Endothelial cell of umbilical vein (primary cell): ENCODE measurements around the gene TMEM204. TPM values are rescaled to one million over a fixed set of nuclear protein-coding genes. Genes with fewer than 3 reads are reported as not detected.

Experiments
- BruUV-seq: library from RNA; stranded (reverse); fragments of 400-500 nt; replicated peaks from 2 replicates; lab custom pipeline; 2021; lab: Mats Ljungman, UMichigan
- CTCF ChIA-PET: fragments of 300-600, 350-600 bp; sonication (Branson Sonifier 250); formaldehyde crosslinking; loops from one replicate; lab custom pipeline; 2021; ENCODE audit warnings: antibody characterized with exemption, inconsistent platforms; lab: Charles Lee
- POLR2A ChIA-PET: fragments of 300-600, 350-600 bp; sonication (Branson Sonifier 250); formaldehyde crosslinking; loops from one replicate; lab custom pipeline; 2021; ENCODE audit warnings: antibody characterized with exemption, inconsistent platforms; lab: Charles Lee
- DNase-seq: peaks from one replicate; pipeline ENCODE4 v3.0.0-alpha.2; 2011; ENCODE audit warnings: low read depth, low spot score
- FAIRE-seq: peaks from 2 replicates; lab custom pipeline; 2011; peaks lifted over from hg19 to GRCh38; lab: Jason Lieb, UNC
- H2AFZ ChIP-seq: 2 replicates; pipeline ENCODE4 v1.6.0; 2012; ENCODE audit warnings: low read depth, low read length, control low read depth, inconsistent platforms
- H3K27ac ChIP-seq: 2 replicates; pipeline ENCODE4 v1.5.1; 2011; ENCODE audit warnings: low read depth, mild to moderate bottlenecking, control low read depth, low read length, moderate library complexity; ENCODE audit not compliant: insufficient read depth
- H3K27me3 ChIP-seq, 2 experiments: 2 replicates each; pipeline versions ENCODE4 v1.6.0 to v1.6.1; 2011; ENCODE audit warnings: low read length in 2 of 2, mixed read lengths in 1 of 2; ENCODE audit not compliant: control insufficient read depth in 2 of 2, insufficient read depth in 2 of 2
- H3K36me3 ChIP-seq, 2 experiments: 2 replicates in 1 of 2; 3 replicates in 1 of 2; pipeline ENCODE4 v1.5.1; 2011; ENCODE audit warnings: low read length in 2 of 2, mild to moderate bottlenecking in 1 of 2, moderate library complexity in 1 of 2; ENCODE audit not compliant: control insufficient read depth in 2 of 2, insufficient read depth in 2 of 2; ENCODE audit errors: extremely low read depth in 1 of 2
- H3K4me1 ChIP-seq: 3 replicates; pipeline ENCODE4 v1.5.1; 2011; ENCODE audit warnings: mild to moderate bottlenecking, low read length; ENCODE audit not compliant: control insufficient read depth, insufficient read depth; ENCODE audit errors: extremely low read depth
- H3K4me2 ChIP-seq: 2 replicates; pipeline ENCODE4 v1.6.1; 2011; ENCODE audit warnings: low read length, control low read depth, mixed read lengths; ENCODE audit not compliant: insufficient read depth
- H3K4me3 ChIP-seq, 3 experiments: fragments of 200-600 bp in 1 of 3; sonication (generic), shearing (Covaris generic) in 1 of 3; replicated peaks in 1 of 3; 2 replicates each; pipeline ENCODE4 v1.5.1; 2011 to 2016; ENCODE audit warnings: control low read depth in 3 of 3, low read length in 3 of 3, mild to moderate bottlenecking in 2 of 3, inconsistent platforms in 1 of 3, low read depth in 1 of 3, moderate library complexity in 1 of 3; ENCODE audit not compliant: insufficient read depth in 1 of 3
- H3K79me2 ChIP-seq: 2 replicates; pipeline ENCODE4 v1.6.0; 2012; ENCODE audit warnings: low read length, inconsistent platforms; ENCODE audit not compliant: control insufficient read depth, insufficient read depth
- H3K9ac ChIP-seq: replicated peaks from 2 replicates; pipeline ENCODE3; 2011; ENCODE audit warnings: low read length, control low read depth; ENCODE audit not compliant: insufficient read depth; ENCODE audit errors: extremely low read depth
- H3K9me1 ChIP-seq: replicated peaks from 3 replicates; pipeline ENCODE4 v1.6.0; 2011; ENCODE audit warnings: mild to moderate bottlenecking, low read length; ENCODE audit not compliant: control insufficient read depth, insufficient read depth; ENCODE audit errors: extremely low read depth
- H3K9me3 ChIP-seq: replicated peaks from 2 replicates; pipeline ENCODE4 v1.5.1; 2012; ENCODE audit warnings: low read length, inconsistent platforms; ENCODE audit not compliant: control insufficient read depth, insufficient read depth
- H4K20me1 ChIP-seq: replicated peaks from 2 replicates; pipeline ENCODE3; 2011; ENCODE audit warnings: mild to moderate bottlenecking, low read length; ENCODE audit not compliant: control insufficient read depth, insufficient read depth; ENCODE audit errors: extremely low read depth
- EZH2 ChIP-seq: IDR thresholded peaks from 2 replicates; pipeline ENCODE4 v1.6.1; 2012; ENCODE audit warnings: borderline replicate concordance, low read depth, mild to moderate bottlenecking, moderate library complexity, low read length, inconsistent platforms; ENCODE audit not compliant: severe bottlenecking
- FOS ChIP-seq: IDR thresholded peaks from 2 replicates; pipeline ENCODE4 v1.6.1; 2011; ENCODE audit warnings: mild to moderate bottlenecking, low read length, moderate library complexity, borderline replicate concordance; ENCODE audit not compliant: insufficient read depth
- GATA2 ChIP-seq: IDR thresholded peaks from 2 replicates; pipeline ENCODE4 v1.7.0; 2011; ENCODE audit warnings: low read depth, mild to moderate bottlenecking, moderate library complexity, mixed read lengths, low read length; ENCODE audit not compliant: insufficient read length, insufficient read depth
- JUN ChIP-seq: IDR thresholded peaks from 2 replicates; pipeline ENCODE4 v1.6.1; 2011; ENCODE audit warnings: borderline replicate concordance, low read depth; ENCODE audit not compliant: insufficient read length, insufficient read depth
- MYC ChIP-seq: IDR thresholded peaks from one replicate; pipeline ENCODE4 v1.6.1; 2011; ENCODE audit warnings: mild to moderate bottlenecking, low read depth, low read length
- POLR2A ChIP-seq: IDR thresholded peaks from 2 replicates; pipeline ENCODE4 v1.6.1; 2012; ENCODE audit warnings: low read depth, mild to moderate bottlenecking, control low read depth, low read length
- POLR2AphosphoS5 ChIP-seq: IDR thresholded peaks from 2 replicates; pipeline ENCODE4 v1.6.1; 2012; ENCODE audit warnings: low read depth, mild to moderate bottlenecking, control low read depth, low read length, moderate library complexity; ENCODE audit not compliant: insufficient read depth
- dilution Hi-C: fragments of 300-500 bp; cut with MboI; formaldehyde crosslinking; loops from one replicate; pipeline ENCODE4 v1.15.0; 2019; ENCODE audit warnings: low sequenced_read_pairs; ENCODE audit not compliant: extremely low pct_ligation_motif_present
- intact Hi-C: fragments of 100-400 bp; cut with micrococcal nuclease; formaldehyde crosslinking; loops from one replicate; pipeline ENCODE4 v1.10.0; 2022
- polyA plus RNA-seq, 4 experiments: library from polyadenylated mRNA; depleted of rRNA in 3 of 4; stranded (reverse) in 3 of 4; unstranded in 1 of 4; fragments of >200 nt; gene quantifications; 2 replicates each; pipeline versions ENCODE4 v1.2.1 to v1.2.3, GENCODE V29; 2011 to 2012; ENCODE audit warnings: missing spikeins in 1 of 4
- total RNA-seq: library from RNA; stranded (reverse); gene quantifications from 2 replicates; pipeline ENCODE4 v1.2.3, GENCODE V29; 2021
- TF ChIP-seq, protein P1 (sequence below): IDR thresholded peaks from 2 replicates; pipeline ENCODE4 v1.6.1; 2011; ENCODE audit not compliant: insufficient read depth, insufficient read length
- TF ChIP-seq, protein P2 (sequence below), 2 donors: IDR thresholded peaks; 1 replicate in 1 of 2; 2 replicates in 1 of 2; pipeline ENCODE4 v1.5.1; 2011; ENCODE audit warnings: low read length in 2 of 2, mild to moderate bottlenecking in 2 of 2, moderate library complexity in 2 of 2, control low read depth in 1 of 2, inconsistent platforms in 1 of 2, low read depth in 1 of 2; ENCODE audit not compliant: insufficient read depth in 1 of 2; ENCODE audit errors: extremely low read depth in 1 of 2

TMEM204 gene
- total and polyA plus RNA-seq, 2 donors (not counting 3 experiments of a cell fraction or from before 2014, with no cell fraction given): 32.5 to 50.7 TPM

DNA sequence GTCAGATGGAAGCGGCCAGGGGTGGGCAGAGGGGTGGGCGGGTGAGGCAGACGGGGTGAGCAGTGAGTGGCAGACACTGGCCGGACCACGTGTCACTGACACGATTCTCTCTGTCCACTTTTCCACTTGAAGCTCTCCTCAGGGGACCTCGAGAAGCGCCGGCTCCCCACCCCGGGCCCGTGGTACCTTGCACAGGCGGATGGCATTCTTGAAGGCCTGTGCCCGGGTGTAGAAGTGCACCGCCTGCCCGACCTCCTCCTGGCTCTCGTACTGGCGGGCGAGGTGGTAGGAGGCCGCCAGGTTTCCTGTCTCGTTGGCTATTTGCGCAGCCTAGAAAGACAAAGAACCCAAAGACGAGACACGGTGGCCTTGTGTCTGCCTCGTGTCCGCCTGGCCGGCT lies 9.1 kb upstream of the TMEM204 start:
- Histone ChIP-seq H3K36me3 (no peaks in the 10 kb centered on the region), H3K9ac (no peak overlapping the region), H3K4me3 (no peak overlapping the region), H3K79me2 (no peaks in the 10 kb centered on the region), H3K9me3 (no peaks in the 10 kb centered on the region), H3K27me3 (no peaks in the 10 kb centered on the region), H3K4me1 (peaks cover 14% of the 10 kb centered on the region), H4K20me1 (no peaks in the 10 kb centered on the region), H3K4me2 (no peak overlapping the region), H3K9me1 (no peaks in the 10 kb centered on the region), H3K27ac (no peak overlapping the region), H2AFZ (no peak overlapping the region)
- POLR2A ChIA-PET: no interaction called here
- BruUV-seq: no TSS peak
- intact Hi-C loops: no loop called here
- TF ChIP-seq GATA2 (no peak), POLR2AphosphoS5 (no peak), POLR2A (no peak), FOS (no peak), MYC (no peak), EZH2 (no peak), JUN (no peak)
- TF ChIP-seq, protein P1, sequence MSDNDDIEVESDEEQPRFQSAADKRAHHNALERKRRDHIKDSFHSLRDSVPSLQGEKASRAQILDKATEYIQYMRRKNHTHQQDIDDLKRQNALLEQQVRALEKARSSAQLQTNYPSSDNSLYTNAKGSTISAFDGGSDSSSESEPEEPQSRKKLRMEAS: no peak
- TF ChIP-seq, protein P2, sequence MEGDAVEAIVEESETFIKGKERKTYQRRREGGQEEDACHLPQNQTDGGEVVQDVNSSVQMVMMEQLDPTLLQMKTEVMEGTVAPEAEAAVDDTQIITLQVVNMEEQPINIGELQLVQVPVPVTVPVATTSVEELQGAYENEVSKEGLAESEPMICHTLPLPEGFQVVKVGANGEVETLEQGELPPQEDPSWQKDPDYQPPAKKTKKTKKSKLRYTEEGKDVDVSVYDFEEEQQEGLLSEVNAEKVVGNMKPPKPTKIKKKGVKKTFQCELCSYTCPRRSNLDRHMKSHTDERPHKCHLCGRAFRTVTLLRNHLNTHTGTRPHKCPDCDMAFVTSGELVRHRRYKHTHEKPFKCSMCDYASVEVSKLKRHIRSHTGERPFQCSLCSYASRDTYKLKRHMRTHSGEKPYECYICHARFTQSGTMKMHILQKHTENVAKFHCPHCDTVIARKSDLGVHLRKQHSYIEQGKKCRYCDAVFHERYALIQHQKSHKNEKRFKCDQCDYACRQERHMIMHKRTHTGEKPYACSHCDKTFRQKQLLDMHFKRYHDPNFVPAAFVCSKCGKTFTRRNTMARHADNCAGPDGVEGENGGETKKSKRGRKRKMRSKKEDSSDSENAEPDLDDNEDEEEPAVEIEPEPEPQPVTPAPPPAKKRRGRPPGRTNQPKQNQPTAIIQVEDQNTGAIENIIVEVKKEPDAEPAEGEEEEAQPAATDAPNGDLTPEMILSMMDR (IDR thresholded peaks at IDR 0.05; ENCODE audit: extremely low read depth in 1 of 2, insufficient read depth in 1 of 2, low read depth in 1 of 2, low read length in 2 of 2): no peak
- FAIRE-seq (no peak), DNase-seq (no peak)
- dilution Hi-C loops: no loop called here
- CTCF ChIA-PET: interaction anchor here (3.7 kb wide), 1 partner anchor 12 kb away, joined by 12 read pairs; no protein-coding TSS in a partner anchor
